ENCODE data around the gene PXMP4.

DNA sequence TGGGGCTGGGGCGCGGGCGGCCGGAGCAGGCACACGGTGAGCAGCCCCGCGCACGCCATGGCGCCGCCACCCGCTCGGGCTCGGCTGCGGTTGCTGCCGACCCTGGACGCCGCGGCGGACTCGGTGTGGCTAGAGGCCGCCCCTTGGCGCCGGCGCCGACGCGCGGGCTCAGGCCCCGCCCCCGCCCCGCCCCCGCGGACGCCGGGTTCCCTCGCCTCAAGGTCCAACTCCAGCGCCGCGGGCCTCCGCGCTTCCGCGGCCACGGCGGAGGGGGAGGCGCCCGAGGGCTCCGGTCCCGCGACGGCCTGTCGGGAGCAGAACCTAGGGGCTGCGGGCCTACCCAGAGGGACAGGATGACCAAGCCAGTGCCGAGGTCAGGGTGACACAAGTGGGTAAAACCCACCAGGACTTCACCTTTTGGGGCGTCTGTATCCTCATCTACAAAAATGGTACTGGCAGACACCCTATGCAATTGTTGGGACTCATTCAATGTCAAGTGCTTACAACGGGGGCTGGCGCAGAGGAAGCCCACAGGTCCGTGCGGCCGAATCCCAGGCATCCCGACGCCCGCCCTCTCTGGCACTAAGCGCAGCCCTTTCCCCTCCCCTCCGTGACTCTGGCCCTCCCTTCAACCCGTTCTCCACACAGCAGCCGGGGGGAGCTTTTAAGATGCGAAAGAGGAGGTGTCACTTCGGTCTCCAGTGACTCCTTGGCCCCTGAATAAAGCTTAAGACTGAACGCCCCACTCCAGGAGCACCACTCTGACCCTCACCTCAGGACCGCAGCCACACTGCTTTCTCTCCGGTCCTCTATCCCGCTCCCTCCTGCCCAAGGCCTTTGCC lies 45.6 kb downstream of the PXMP4 start, which contains the start of gene NECAB3:
- TF ChIP-seq RAD21 (IDR thresholded peaks at IDR 0.05; ENCODE audit: low read length) (no peak), MAZ (IDR thresholded peaks at IDR 0.05; ENCODE audit: borderline replicate concordance, low read depth, low read length) (peak; percentile 65; the same call in 1 of the 2 replicates), POLR2A (IDR thresholded peaks at IDR 0.05; ENCODE audit: low read depth, low read length) (no peak), MAFK (IDR thresholded peaks at IDR 0.05; ENCODE audit: low read depth, low read length) (no peak), MXI1 (IDR thresholded peaks at IDR 0.05; ENCODE audit: borderline replicate concordance, low read depth, low read length) (no peak; the same call in 1 of the 2 replicates), CHD1 (IDR thresholded peaks at IDR 0.05; ENCODE audit: low read depth, low read length) (no peak), RFX5 (IDR thresholded peaks at IDR 0.05; ENCODE audit: low read depth, low read length) (no peak), CEBPB (IDR thresholded peaks at IDR 0.05; ENCODE audit: low read depth, low read length) (no peak), SMC3 (IDR thresholded peaks at IDR 0.05; ENCODE audit: low read depth, low read length) (no peak), FOS (IDR thresholded peaks at IDR 0.05; ENCODE audit: low read depth, low read length) (no peak)
- TF ChIP-seq, protein P1, sequence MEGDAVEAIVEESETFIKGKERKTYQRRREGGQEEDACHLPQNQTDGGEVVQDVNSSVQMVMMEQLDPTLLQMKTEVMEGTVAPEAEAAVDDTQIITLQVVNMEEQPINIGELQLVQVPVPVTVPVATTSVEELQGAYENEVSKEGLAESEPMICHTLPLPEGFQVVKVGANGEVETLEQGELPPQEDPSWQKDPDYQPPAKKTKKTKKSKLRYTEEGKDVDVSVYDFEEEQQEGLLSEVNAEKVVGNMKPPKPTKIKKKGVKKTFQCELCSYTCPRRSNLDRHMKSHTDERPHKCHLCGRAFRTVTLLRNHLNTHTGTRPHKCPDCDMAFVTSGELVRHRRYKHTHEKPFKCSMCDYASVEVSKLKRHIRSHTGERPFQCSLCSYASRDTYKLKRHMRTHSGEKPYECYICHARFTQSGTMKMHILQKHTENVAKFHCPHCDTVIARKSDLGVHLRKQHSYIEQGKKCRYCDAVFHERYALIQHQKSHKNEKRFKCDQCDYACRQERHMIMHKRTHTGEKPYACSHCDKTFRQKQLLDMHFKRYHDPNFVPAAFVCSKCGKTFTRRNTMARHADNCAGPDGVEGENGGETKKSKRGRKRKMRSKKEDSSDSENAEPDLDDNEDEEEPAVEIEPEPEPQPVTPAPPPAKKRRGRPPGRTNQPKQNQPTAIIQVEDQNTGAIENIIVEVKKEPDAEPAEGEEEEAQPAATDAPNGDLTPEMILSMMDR (conservative IDR thresholded peaks at IDR 0.05; ENCODE audit: low read depth, low read length) = no peak
- TF ChIP-seq, protein P2, sequence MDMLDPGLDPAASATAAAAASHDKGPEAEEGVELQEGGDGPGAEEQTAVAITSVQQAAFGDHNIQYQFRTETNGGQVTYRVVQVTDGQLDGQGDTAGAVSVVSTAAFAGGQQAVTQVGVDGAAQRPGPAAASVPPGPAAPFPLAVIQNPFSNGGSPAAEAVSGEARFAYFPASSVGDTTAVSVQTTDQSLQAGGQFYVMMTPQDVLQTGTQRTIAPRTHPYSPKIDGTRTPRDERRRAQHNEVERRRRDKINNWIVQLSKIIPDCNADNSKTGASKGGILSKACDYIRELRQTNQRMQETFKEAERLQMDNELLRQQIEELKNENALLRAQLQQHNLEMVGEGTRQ (IDR thresholded peaks at IDR 0.05; ENCODE audit: low read depth, low read length) = no peak
